GM12878 (cell line): ENCODE results near the gene DIPK1A. TPM values are rescaled to one million over a fixed set of nuclear protein-coding genes. Genes with fewer than 3 reads are reported as not detected.

Experiments
- ATAC-seq: fragments of 200-7000 bp; cut with Tn5 transposase; 3 replicates; pipeline ENCODE4 v1.9.1; 2020; ENCODE audit warnings: mild to moderate bottlenecking, moderate library complexity
- BruUV-seq: library from RNA; stranded (reverse); fragments of 400-500 nt; replicated peaks from 2 replicates; lab custom pipeline; 2021; lab: Mats Ljungman, UMichigan
- CTCF ChIA-PET: fragments of 300-600 bp; sonication (Branson Sonifier 250); formaldehyde crosslinking; extraction: SDS; loops from one replicate; lab custom pipeline; 2021; ENCODE audit warnings: inconsistent platforms; lab: Yijun Ruan, JAX
- POLR2A ChIA-PET: fragments of 350-600 bp; formaldehyde crosslinking; extraction: SDS; loops from one replicate; lab custom pipeline; 2021; ENCODE audit warnings: inconsistent platforms; lab: Charles Lee
- RAD21 ChIA-PET: fragments of 300-600 bp; sonication (Branson Sonifier 250); formaldehyde crosslinking; loops from one replicate; lab custom pipeline; 2023; ENCODE audit warnings: antibody characterized with exemption; ENCODE audit not compliant: unreplicated experiment; lab: Charles Lee
- SMC1A ChIA-PET: fragments of 300-600 bp; sonication (Branson Sonifier 250); formaldehyde crosslinking; loops from one replicate; lab custom pipeline; 2023; ENCODE audit not compliant: unreplicated experiment, uncharacterized antibody; lab: Charles Lee
- DNase-seq: peaks from one replicate; pipeline ENCODE4 v3.0.0-alpha.2; 2011; ENCODE audit warnings: low read depth, low spot score
- FAIRE-seq: peaks from 3 replicates; lab custom pipeline; 2011; peaks lifted over from hg19 to GRCh38; lab: Jason Lieb, UNC
- H2AFZ ChIP-seq: 2 replicates; pipeline ENCODE4 v1.6.0; 2011; ENCODE audit warnings: low read depth, low read length, control low read depth; ENCODE audit not compliant: control insufficient read depth
- H3K27ac ChIP-seq: 2 replicates; pipeline ENCODE4 v1.5.1; 2011; ENCODE audit warnings: control low read depth; ENCODE audit not compliant: control insufficient read depth, insufficient read depth
- H3K27me3 ChIP-seq, 2 experiments: replicated peaks in 1 of 2; 2 replicates each; pipeline versions ENCODE4 v1.6.0 to v1.6.1; 2011; ENCODE audit warnings: low read length in 1 of 2; ENCODE audit not compliant: control insufficient read depth in 2 of 2, insufficient read depth in 2 of 2
- H3K36me3 ChIP-seq, 2 experiments: 2 replicates each; pipeline ENCODE4 v1.5.1; 2011; ENCODE audit warnings: low read length in 1 of 2; ENCODE audit not compliant: control insufficient read depth in 2 of 2, insufficient read depth in 2 of 2
- H3K4me1 ChIP-seq: 2 replicates; pipeline ENCODE4 v1.6.1; 2011; ENCODE audit warnings: mild to moderate bottlenecking, low read length, moderate library complexity, mixed read lengths; ENCODE audit not compliant: control insufficient read depth, insufficient read depth
- H3K4me2 ChIP-seq: 2 replicates; pipeline ENCODE4 v1.6.0; 2011; ENCODE audit warnings: control low read depth; ENCODE audit not compliant: control insufficient read depth, insufficient read depth
- H3K4me3 ChIP-seq: fragments of 200-600 bp; sonication (generic); 2 replicates; pipeline ENCODE4 v1.5.1; 2016
- H3K79me2 ChIP-seq: 2 replicates; pipeline ENCODE4 v1.6.0; 2011; ENCODE audit warnings: low read length; ENCODE audit not compliant: control insufficient read depth, insufficient read depth
- H3K9ac ChIP-seq: 2 replicates; pipeline ENCODE4 v1.8.0; 2011; ENCODE audit warnings: low read length, control low read depth, mixed read lengths; ENCODE audit not compliant: control insufficient read depth, insufficient read depth
- H3K9me3 ChIP-seq: replicated peaks from 3 replicates; pipeline ENCODE4 v1.5.1; 2011; ENCODE audit warnings: mild to moderate bottlenecking, low read length; ENCODE audit not compliant: control insufficient read depth, insufficient read depth
- H4K20me1 ChIP-seq: 2 replicates; pipeline ENCODE4 v1.6.0; 2011; ENCODE audit not compliant: control insufficient read depth, insufficient read depth
- CREB1 ChIP-seq: IDR thresholded peaks from 2 replicates; pipeline ENCODE4 v1.6.1; 2012; ENCODE audit warnings: low read depth, mild to moderate bottlenecking, inconsistent platforms
- EP300 ChIP-seq, 2 experiments: fragments of 150-350 bp in 1 of 2; IDR thresholded peaks; 2 replicates each; pipeline ENCODE4 v1.6.1; 2011 to 2012; ENCODE audit warnings: low read depth in 2 of 2, low read length in 2 of 2, borderline replicate concordance in 1 of 2, improper control_type of control experiment in 1 of 2, inconsistent platforms in 1 of 2; ENCODE audit not compliant: control insufficient read depth in 1 of 2
- HCFC1 ChIP-seq: fragments of 150-350 bp; IDR thresholded peaks from 2 replicates; pipeline ENCODE4 v1.6.1; 2014; ENCODE audit warnings: low read length
- HDAC2 ChIP-seq: fragments of 200-600 bp; sonication (generic); IDR thresholded peaks from 2 replicates; pipeline ENCODE4 v1.6.1; 2017
- IKZF1 ChIP-seq: fragments of 450-650 bp; conservative IDR thresholded peaks from 2 replicates; pipeline ENCODE4 v1.6.1; 2017; ENCODE audit warnings: antibody characterized with exemption, mild to moderate bottlenecking
- IRF5 ChIP-seq: fragments of 450-650 bp; IDR thresholded peaks from 2 replicates; pipeline ENCODE4 v1.6.1; 2017; ENCODE audit warnings: borderline replicate concordance
- JUND ChIP-seq: IDR thresholded peaks from 2 replicates; pipeline ENCODE4 v1.6.1; 2012; ENCODE audit warnings: low read depth, mild to moderate bottlenecking, low read length, improper control_type of control experiment, moderate library complexity
- MXI1 ChIP-seq: fragments of 150-350 bp; IDR thresholded peaks from 2 replicates; pipeline ENCODE4 v1.6.1; 2011; ENCODE audit warnings: low read depth, mild to moderate bottlenecking, inconsistent platforms, low read length, improper control_type of control experiment
- PAX5 ChIP-seq: IDR thresholded peaks from 2 replicates; pipeline ENCODE4 v1.6.1; 2011; ENCODE audit warnings: low read depth, low read length, borderline replicate concordance
- PBX3 ChIP-seq: IDR thresholded peaks from 2 replicates; pipeline ENCODE4 v1.6.1; 2011; ENCODE audit warnings: mild to moderate bottlenecking, low read depth, low read length, moderate library complexity; ENCODE audit not compliant: insufficient replicate concordance
- RELA ChIP-seq: fragments of 450-650 bp; IDR thresholded peaks from 2 replicates; pipeline ENCODE4 v1.8.0; 2014; ENCODE audit warnings: borderline replicate concordance; ENCODE audit not compliant: partially characterized antibody
- SKIL ChIP-seq: fragments of 450-650 bp; IDR thresholded peaks from 2 replicates; pipeline ENCODE4 v1.6.1; 2017; ENCODE audit warnings: mild to moderate bottlenecking, low read depth, inconsistent platforms; ENCODE audit not compliant: poor library complexity, severe bottlenecking
- SREBF1 ChIP-seq: IDR thresholded peaks from 2 replicates; pipeline ENCODE4 v1.6.1; 2012; ENCODE audit warnings: mild to moderate bottlenecking, low read length
- ZNF217 ChIP-seq: fragments of 450-650 bp; IDR thresholded peaks from 2 replicates; pipeline ENCODE4 v1.6.1; 2017; ENCODE audit warnings: antibody characterized with exemption, mild to moderate bottlenecking
- WGBS: methylation state at CpG from one replicate; pipeline ENCODE4 v1.1.6; 2016; ENCODE audit warnings: low lambda C conversion rate; ENCODE audit not compliant: insufficient replicate concordance, insufficient coverage; ENCODE audit errors: missing lambda C conversion rate; 5-methylcytosine and 5-hydroxymethylcytosine counted together
- in situ Hi-C: fragments of 300-500 bp; cut with MboI; formaldehyde crosslinking; loops from 9 replicates; pipeline ENCODE4 v1.14.3; 2018; ENCODE audit warnings: mixed read lengths
- intact Hi-C: fragments of 100-400 bp; cut with micrococcal nuclease; formaldehyde crosslinking; loops from one replicate; pipeline ENCODE4 v1.14.2; 2022; ENCODE audit not compliant: unreplicated experiment
- polyA plus RNA-seq, 11 experiments: library from polyadenylated mRNA; depleted of rRNA in 4 of 11; unstranded in 6 of 11; stranded (reverse) in 5 of 11; fragments of >200 nt; fragmentation: Nextera tagmentation in 4 of 11; fragmentation: Illumina TruSeq in 1 of 11; extraction: Ambion mirVana in 4 of 11; extraction: Trizol in 1 of 11; gene quantifications; 1 replicate in 1 of 11; 2 replicates in 10 of 11; pipeline versions ENCODE4 v1.2.1 to v1.2.3, GENCODE V29; 2011 to 2016; ENCODE audit warnings: inconsistent platforms in 2 of 11, missing spikeins in 2 of 11, low read depth in 1 of 11
- total RNA-seq, 4 experiments: library from RNA; depleted of rRNA in 3 of 4; stranded (reverse); fragments of >200 nt in 3 of 4; fragmentation: Illumina TruSeq in 1 of 4; extraction: Trizol in 1 of 4; gene quantifications; 2 replicates each; pipeline versions ENCODE4 v1.2.1 to v1.2.3, GENCODE V29; 2013 to 2021

Gene DIPK1A
- total and polyA plus RNA-seq, 10 of the 15 experiments (the other 5 are each of a cell fraction or from before 2014, with no cell fraction given) = 4.9 to 15.0 (median 9.7) TPM

GRCh38 chr1:92859400-92860039 is 101.7 kb downstream of the DIPK1A start:
- ChIA-PET CTCF (interaction anchor here (0.6 to 7.7 kb wide), 42 partner anchors 9 to 487 kb away, joined by 3 to 169 read pairs (median 6); partner anchors contain the start of genes DIPK1A and RPL5), SMC1A (interaction anchor here (0.7 to 7.5 kb wide), 34 partner anchors 10 to 207 kb away, joined by 3 to 179 read pairs (median 6); partner anchors contain the start of gene DIPK1A), POLR2A (interaction anchor here (0.5 to 2.2 kb wide), 4 partner anchors 90 to 318 kb away, joined by 3 to 8 read pairs (median 6); no protein-coding TSS in a partner anchor), RAD21 (interaction anchor here (0.7 to 7.9 kb wide), 17 partner anchors 9 to 203 kb away, joined by 3 to 106 read pairs (median 4); partner anchors contain the start of gene DIPK1A)
- Histone ChIP-seq H3K9me3 (no peaks in the 10 kb centered on the region; the same call in 2 of the 3 replicates), H3K27me3 (no peaks in the 10 kb centered on the region), H3K4me2 (peak overlapping the region; percentile 2; the same call in 1 of the 2 replicates), H3K27ac (no peak overlapping the region), H2AFZ (peak overlapping the region; percentile 58), H3K4me1 (peaks cover 6% of the 10 kb centered on the region), H3K9ac (no peak overlapping the region), H4K20me1 (no peaks in the 10 kb centered on the region), H3K36me3 (no peaks in the 10 kb centered on the region; a peak in 1 of 4 replicates), H3K79me2 (no peaks in the 10 kb centered on the region), H3K4me3 (no peak overlapping the region)
- TF ChIP-seq RELA = no peak
- TF ChIP-seq PAX5 = no peak
- TF ChIP-seq SREBF1 = no peak
- no peak for TF ChIP-seq ZNF217
- TF ChIP-seq SKIL = no peak
- TF ChIP-seq HDAC2 = no peak
- no peak for TF ChIP-seq IRF5
- TF ChIP-seq IKZF1 = no peak
- no peak for TF ChIP-seq EP300 (IDR thresholded peaks at IDR 0.05; ENCODE audit: borderline replicate concordance in 1 of 2, control insufficient read depth in 1 of 2, low read depth in 2 of 2, low read length in 2 of 2)
- TF ChIP-seq MXI1 = no peak
- no peak for TF ChIP-seq PBX3
- no peak for TF ChIP-seq CREB1
- no peak for TF ChIP-seq JUND
- no peak for TF ChIP-seq HCFC1
- no peak for ATAC-seq
- no peak for DNase-seq
- in situ Hi-C loops = loop anchor here (5.0 kb wide), 1 partner anchor 133 kb away; no protein-coding TSS in a partner anchor
- 74% methylated on average over 7 of the region's 7 CpGs for whole genome bisulfite sequencing
- no peak for FAIRE-seq
- intact Hi-C loops = loop anchor here (1.0 to 2.0 kb wide), 4 partner anchors 101 to 203 kb away; no protein-coding TSS in a partner anchor
- no TSS peak for BruUV-seq
